HCT116 (cell line): ENCODE data around the gene TRAPPC13. TPM values are rescaled to one million over a fixed set of nuclear protein-coding genes. Genes with fewer than 3 reads are reported as not detected.
"Not testable (repeated sequence)": the region's sequence is repeated elsewhere in the genome, so short reads cannot be mapped to it uniquely, and the experiment has no call there.

ENCODE experiments used
- ATAC-seq: fragments of 200-7000 bp; cut with Tn5 transposase; 2 replicates; pipeline ENCODE4 v1.9.1; 2020; ENCODE audit warnings: mild to moderate bottlenecking, moderate library complexity
- BruUV-seq: library from RNA; stranded (reverse); fragments of 400-500 nt; replicated peaks from 2 replicates; lab custom pipeline; 2021; lab: Mats Ljungman, UMichigan
- CTCF ChIA-PET: fragments of 300-600 bp; sonication (Branson Sonifier 250); formaldehyde crosslinking; loops from one replicate; lab custom pipeline; 2021; ENCODE audit warnings: antibody characterized with exemption; lab: Charles Lee
- POLR2A ChIA-PET: fragments of 300-600, 350-600 bp; sonication (Branson Sonifier 250); formaldehyde crosslinking; loops from one replicate; lab custom pipeline; 2021; ENCODE audit warnings: antibody characterized with exemption; lab: Charles Lee
- RAD21 ChIA-PET, 2 experiments: fragments of 300-600 bp; sonication (Branson Sonifier 250); formaldehyde crosslinking; loops; one replicate each; lab custom pipeline; 2023; ENCODE audit warnings: low total read pairs in 2 of 2; ENCODE audit not compliant: uncharacterized antibody in 2 of 2, unreplicated experiment in 2 of 2, low non-redundant PET in 1 of 2; lab: Charles Lee
- DNase-seq: peaks from one replicate; pipeline ENCODE4 v3.0.0-alpha.2; 2010; ENCODE audit warnings: low read depth, low spot score
- H2AFZ ChIP-seq: fragments of 200-600 bp; shearing (Covaris generic), sonication (generic); 2 replicates; pipeline ENCODE4 v1.6.1; 2017; ENCODE audit warnings: low read depth, mixed run types, mixed read lengths, antibody characterized with exemption, low read length; ENCODE audit not compliant: poor library complexity, severe bottlenecking
- H3K27ac ChIP-seq: 2 replicates; pipeline ENCODE4 v1.5.1; 2012; ENCODE audit warnings: low read depth, low read length
- H3K27me3 ChIP-seq: fragments of 200-600 bp; sonication (generic); 2 replicates; pipeline ENCODE4 v1.6.1; 2016; ENCODE audit warnings: mixed run types, low read length, mixed read lengths; ENCODE audit not compliant: insufficient read depth
- H3K36me3 ChIP-seq, 2 experiments: fragments of 200-500 bp in 1 of 2; fragments of 200-600 bp in 1 of 2; sonication (Bioruptor generic) in 1 of 2; sonication (generic) in 1 of 2; 2 replicates each; pipeline versions ENCODE4 v1.5.1 to v1.6.1; 2014 to 2016; ENCODE audit warnings: low read length in 2 of 2, inconsistent platforms in 1 of 2, mixed read lengths in 1 of 2, mixed run types in 1 of 2; ENCODE audit not compliant: insufficient read depth in 2 of 2, control insufficient read depth in 1 of 2
- H3K4me1 ChIP-seq, 2 experiments: fragments of 200-600 bp in 1 of 2; sonication (generic) in 1 of 2; 2 replicates each; pipeline versions ENCODE4 v1.5.1 to v1.6.1; 2012 to 2017; ENCODE audit warnings: low read length in 2 of 2, inconsistent platforms in 1 of 2, mild to moderate bottlenecking in 1 of 2, mixed read lengths in 1 of 2, mixed run types in 1 of 2, moderate library complexity in 1 of 2; ENCODE audit not compliant: insufficient read depth in 2 of 2, control insufficient read depth in 1 of 2
- H3K4me2 ChIP-seq: fragments of 200-600 bp; sonication (generic); 2 replicates; pipeline ENCODE4 v1.6.1; 2017; ENCODE audit warnings: mixed run types, low read length, mixed read lengths
- H3K4me3 ChIP-seq, 2 experiments: fragments of 200-600 bp in 1 of 2; sonication (generic) in 1 of 2; replicated peaks in 1 of 2; 2 replicates each; pipeline ENCODE4 v1.5.1; 2011 to 2016; ENCODE audit warnings: low read length in 2 of 2, control low read depth in 1 of 2, low read depth in 1 of 2, mild to moderate bottlenecking in 1 of 2, mixed read lengths in 1 of 2, mixed run types in 1 of 2
- H3K79me2 ChIP-seq: fragments of 200-600 bp; sonication (generic); 2 replicates; pipeline ENCODE4 v1.6.1; 2017; ENCODE audit warnings: mild to moderate bottlenecking, mixed run types, low read length, moderate library complexity, mixed read lengths; ENCODE audit not compliant: insufficient read depth
- H3K9ac ChIP-seq: fragments of 200-600 bp; sonication (generic); 2 replicates; pipeline ENCODE4 v1.6.1; 2016; ENCODE audit warnings: low read length, mixed read lengths
- H3K9me2 ChIP-seq: fragments of 200-600 bp; sonication (generic), shearing (Covaris generic); 2 replicates; pipeline ENCODE4 v1.6.1; 2017; ENCODE audit warnings: mixed run types, mild to moderate bottlenecking, moderate library complexity; ENCODE audit not compliant: insufficient read depth
- H3K9me3 ChIP-seq, 2 experiments: fragments of 200-500 bp in 1 of 2; fragments of 200-600 bp in 1 of 2; sonication (Bioruptor generic) in 1 of 2; sonication (generic) in 1 of 2; 2 replicates each; pipeline ENCODE4 v1.6.1; 2014 to 2017; ENCODE audit warnings: low read length in 2 of 2, mixed read lengths in 2 of 2, inconsistent platforms in 1 of 2, low read depth in 1 of 2, mild to moderate bottlenecking in 1 of 2, mixed run types in 1 of 2, moderate library complexity in 1 of 2; ENCODE audit not compliant: control insufficient read depth in 1 of 2, insufficient read depth in 1 of 2
- H4K20me1 ChIP-seq: fragments of 200-600 bp; sonication (generic), shearing (Covaris generic); 2 replicates; pipeline ENCODE4 v1.6.1; 2017; ENCODE audit warnings: mixed run types, mild to moderate bottlenecking, moderate library complexity; ENCODE audit not compliant: insufficient read depth
- CEBPB ChIP-seq: IDR thresholded peaks from 2 replicates; pipeline ENCODE4 v1.6.1; 2012; ENCODE audit warnings: low read depth
- CTCF ChIP-seq, 3 experiments: fragments of 200-600 bp in 1 of 3; sonication (generic) in 1 of 3; IDR thresholded peaks in 2 of 3; conservative IDR thresholded peaks in 1 of 3; 2 replicates each; pipeline ENCODE4 v1.5.1; 2012 to 2017; ENCODE audit warnings: low read depth in 2 of 3, low read length in 2 of 3, antibody characterized with exemption in 1 of 3, borderline replicate concordance in 1 of 3, control low read depth in 1 of 3, mild to moderate bottlenecking in 1 of 3, mixed read lengths in 1 of 3, mixed run types in 1 of 3, moderate library complexity in 1 of 3; ENCODE audit not compliant: insufficient read depth in 1 of 3
- EGR1 ChIP-seq: IDR thresholded peaks from 2 replicates; pipeline ENCODE4 v1.6.1; 2012; ENCODE audit warnings: low read depth
- EZH2 ChIP-seq: fragments of 200-600 bp; sonication (generic); IDR thresholded peaks from 2 replicates; pipeline ENCODE4 v1.6.1; 2017; ENCODE audit warnings: antibody characterized with exemption, mixed run types
- JUND ChIP-seq: IDR thresholded peaks from 2 replicates; pipeline ENCODE4 v1.6.1; 2012
- POLR2AphosphoS5 ChIP-seq: IDR thresholded peaks from 2 replicates; pipeline ENCODE4 v1.6.1; 2011; ENCODE audit warnings: mild to moderate bottlenecking, low read depth, low read length, moderate library complexity
- SP1 ChIP-seq: IDR thresholded peaks from 2 replicates; pipeline ENCODE4 v1.6.1; 2012; ENCODE audit warnings: low read depth
- TCF7L2 ChIP-seq: IDR thresholded peaks from 2 replicates; pipeline ENCODE4 v1.7.0; 2011; ENCODE audit warnings: borderline replicate concordance, inconsistent platforms; ENCODE audit not compliant: insufficient read depth, insufficient read length; ENCODE audit errors: extremely low read depth
- ZBTB33 ChIP-seq: IDR thresholded peaks from 2 replicates; pipeline ENCODE4 v1.6.1; 2011; ENCODE audit warnings: mild to moderate bottlenecking, low read length, moderate library complexity; ENCODE audit not compliant: insufficient replicate concordance; ENCODE audit errors: extremely low read depth
- ZNF274 ChIP-seq: fragments of 200-500 bp; sonication (Bioruptor generic); IDR thresholded peaks from 2 replicates; pipeline ENCODE4 v1.6.1; 2014; ENCODE audit warnings: mild to moderate bottlenecking, low read depth, low read length, inconsistent platforms
- intact Hi-C: fragments of 100-400 bp; cut with micrococcal nuclease; formaldehyde crosslinking; loops from 2 replicates; pipeline ENCODE4 v1.10.0; 2022
- total RNA-seq: library from RNA; stranded (reverse); gene quantifications from one replicate; pipeline ENCODE4 v1.2.1, GENCODE V29; 2021; ENCODE audit not compliant: unreplicated experiment

The TRAPPC13 gene
- total RNA-seq, 1 experiment from 2014 or later, result 18.2 TPM

GRCh38 chr5:65577141-65577540 is 47.7 kb upstream of the TRAPPC13 start (continued):
- TF ChIP-seq POLR2AphosphoS5 (no peak), EGR1 (no peak), CEBPB (no peak)
- TF ChIP-seq, all 23 proteins: peak for 0

GRCh38 chr5:65588694-65589093 is 36.1 kb upstream of the TRAPPC13 start:
- ChIA-PET RAD21 (no interaction called here), CTCF (interaction anchor here (0.8 kb wide), 1 partner anchor 778 kb away, joined by 3 read pairs; no protein-coding TSS in a partner anchor), POLR2A (no interaction called here)
- BruUV-seq, result no TSS peak
- Histone ChIP-seq H3K27ac (no peak overlapping the region), H3K36me3 (peaks cover 32 to 37% of the 10 kb centered on the region in 2 experiments), H3K4me3 (no peak overlapping the region), H3K79me2 (no peaks in the 10 kb centered on the region), H3K4me1 (no peaks in the 10 kb centered on the region), H3K27me3 (no peaks in the 10 kb centered on the region), H4K20me1 (no peaks in the 10 kb centered on the region), H3K4me2 (no peak overlapping the region), H3K9ac (no peak overlapping the region), H2AFZ (no peak overlapping the region), H3K9me3 (no peaks in the 10 kb centered on the region), H3K9me2 (no peaks in the 10 kb centered on the region)
- DNase-seq, result no peak
- TF ChIP-seq EZH2 (no peak), SP1 (no peak), ZNF274 (no peak), JUND (no peak), POLR2AphosphoS5 (no peak), EGR1 (no peak), ZBTB33 (no peak), CEBPB (no peak), TCF7L2 (no peak), CTCF (IDR thresholded peaks at IDR 0.05 in 2 of 3, conservative IDR thresholded peaks at IDR 0.05 in 1 of 3; ENCODE audit: borderline replicate concordance in 1 of 3, insufficient read depth in 1 of 3, low read depth in 2 of 3, low read length in 2 of 3) (no peak; a peak in 1 of 6 replicates)
- ATAC-seq, result no peak
- intact Hi-C loops, result loop anchor here (10.0 kb wide), 1 partner anchor 774 kb away; no protein-coding TSS in a partner anchor

- H3K27ac ChIP-seq, H3K4me1 ChIP-seq, RAD21 ChIA-PET, CTCF ChIA-PET, H3K4me2 ChIP-seq, H2AFZ ChIP-seq, H3K9ac ChIP-seq, POLR2A ChIA-PET, H3K36me3 ChIP-seq, ATAC-seq, H3K9me3 ChIP-seq, BruUV-seq, H4K20me1 ChIP-seq, H3K4me3 ChIP-seq, DNase-seq, H3K79me2 ChIP-seq, H3K9me2 ChIP-seq, H3K27me3 ChIP-seq, intact Hi-C loops: not testable (repeated sequence)
These were observed 23.1 kb upstream of the TRAPPC13 start for GRCh38 chr5:65601761-65602160.
